ENCODE results near the gene EGF.
A peak's percentile ranks its signal among the peaks of the same experiment; 100 is the strongest.
"Not testable (repeated sequence)": the region's sequence is repeated elsewhere in the genome, so short reads cannot be mapped to it uniquely, and the experiment has no call there.

EGF gene

DNA sequence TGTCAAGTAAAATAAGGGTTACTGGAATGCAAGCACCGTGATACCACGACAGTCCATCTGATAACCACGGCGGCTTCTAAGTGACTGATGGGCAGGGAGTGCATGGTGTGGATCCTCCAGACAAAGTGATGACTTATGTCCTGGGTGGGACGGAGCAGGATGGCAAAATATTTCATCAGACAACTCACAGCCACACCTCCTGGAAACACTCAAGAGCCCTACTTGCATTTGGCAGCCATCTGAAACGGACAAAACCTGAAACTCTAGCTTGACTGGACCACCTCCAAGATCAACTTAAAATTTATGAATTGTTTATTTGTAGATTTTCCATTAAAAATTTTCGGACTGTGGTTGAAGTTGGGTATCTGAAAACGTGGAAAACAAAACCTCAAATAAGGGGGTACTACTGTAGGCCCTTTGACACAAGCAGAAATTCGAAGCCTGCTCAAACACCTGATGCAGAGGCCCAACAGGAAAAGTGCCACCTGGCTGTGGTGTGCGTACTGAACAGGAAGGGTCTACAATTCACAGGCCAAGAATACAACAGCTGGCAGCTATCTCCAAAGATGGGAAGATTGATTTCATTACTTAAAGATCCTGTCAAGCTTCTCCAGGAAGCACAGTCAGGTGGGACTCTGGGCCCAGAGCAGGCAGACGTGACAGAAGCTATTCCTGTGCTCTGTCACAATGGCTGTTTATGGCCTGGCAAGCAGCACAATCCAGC, 38.7 kb upstream of the EGF start:
- H3K4me1 ChIP-seq (ENCODE audit: control insufficient read depth, insufficient read depth, low read length): no peaks in the 10 kb centered on the region; the same call in 1 of the 2 replicates
- ChIA-PET POLR2A (no interaction called here), CTCF (no interaction called here)
- no peaks in the 10 kb centered on the region for H3K9me3 ChIP-seq (ENCODE audit: control insufficient read depth, insufficient read depth, low read depth, low read length)
- no peak for TF ChIP-seq ZNF23 (tag by site-specific recombination; IDR thresholded peaks at IDR 0.05; ENCODE audit: borderline replicate concordance)
- TF ChIP-seq, protein P1, sequence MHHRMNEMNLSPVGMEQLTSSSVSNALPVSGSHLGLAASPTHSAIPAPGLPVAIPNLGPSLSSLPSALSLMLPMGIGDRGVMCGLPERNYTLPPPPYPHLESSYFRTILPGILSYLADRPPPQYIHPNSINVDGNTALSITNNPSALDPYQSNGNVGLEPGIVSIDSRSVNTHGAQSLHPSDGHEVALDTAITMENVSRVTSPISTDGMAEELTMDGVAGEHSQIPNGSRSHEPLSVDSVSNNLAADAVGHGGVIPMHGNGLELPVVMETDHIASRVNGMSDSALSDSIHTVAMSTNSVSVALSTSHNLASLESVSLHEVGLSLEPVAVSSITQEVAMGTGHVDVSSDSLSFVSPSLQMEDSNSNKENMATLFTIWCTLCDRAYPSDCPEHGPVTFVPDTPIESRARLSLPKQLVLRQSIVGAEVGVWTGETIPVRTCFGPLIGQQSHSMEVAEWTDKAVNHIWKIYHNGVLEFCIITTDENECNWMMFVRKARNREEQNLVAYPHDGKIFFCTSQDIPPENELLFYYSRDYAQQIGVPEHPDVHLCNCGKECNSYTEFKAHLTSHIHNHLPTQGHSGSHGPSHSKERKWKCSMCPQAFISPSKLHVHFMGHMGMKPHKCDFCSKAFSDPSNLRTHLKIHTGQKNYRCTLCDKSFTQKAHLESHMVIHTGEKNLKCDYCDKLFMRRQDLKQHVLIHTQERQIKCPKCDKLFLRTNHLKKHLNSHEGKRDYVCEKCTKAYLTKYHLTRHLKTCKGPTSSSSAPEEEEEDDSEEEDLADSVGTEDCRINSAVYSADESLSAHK (tag by site-specific recombination; IDR thresholded peaks at IDR 0.05): 0 out of 2 replicates have a peak, but pooled peaks have one; percentile 29
- no peak overlapping the region for H3K4me3 ChIP-seq (ENCODE audit: low read depth, low read length)
- no peaks in the 10 kb centered on the region for H3K36me3 ChIP-seq (ENCODE audit: control insufficient read depth in 2 of 2, insufficient read depth in 1 of 2, low read length in 2 of 2)
- no peak overlapping the region for H3K27ac ChIP-seq (ENCODE audit: extremely low read depth, low read depth, low read length)

DNA sequence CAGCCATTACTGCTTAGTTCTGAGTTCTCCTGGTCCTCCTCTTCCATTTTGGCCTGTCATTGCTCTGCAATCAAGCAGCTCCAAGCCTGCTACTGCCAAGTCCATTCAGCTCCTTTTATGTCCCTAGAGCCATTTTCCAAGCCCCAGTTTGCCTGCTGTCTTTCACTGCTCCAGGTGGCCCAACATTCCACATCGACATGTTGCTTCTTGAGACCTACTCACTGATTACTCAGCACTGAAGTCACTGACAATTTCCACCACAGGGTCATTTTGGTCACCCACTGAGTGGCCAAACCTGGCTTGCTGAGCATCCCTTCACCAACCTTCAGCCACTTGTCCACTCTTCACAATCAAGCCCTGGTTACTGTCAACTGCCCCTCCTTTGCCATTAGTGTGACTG, 37.6 kb upstream of the EGF start:
- TF ChIP-seq ZNF596 (tag by site-specific recombination; IDR thresholded peaks at IDR 0.05) (no peak), ZSCAN16 (tag by site-specific recombination; IDR thresholded peaks at IDR 0.05) (no peak)
- TF ChIP-seq, protein P2, sequence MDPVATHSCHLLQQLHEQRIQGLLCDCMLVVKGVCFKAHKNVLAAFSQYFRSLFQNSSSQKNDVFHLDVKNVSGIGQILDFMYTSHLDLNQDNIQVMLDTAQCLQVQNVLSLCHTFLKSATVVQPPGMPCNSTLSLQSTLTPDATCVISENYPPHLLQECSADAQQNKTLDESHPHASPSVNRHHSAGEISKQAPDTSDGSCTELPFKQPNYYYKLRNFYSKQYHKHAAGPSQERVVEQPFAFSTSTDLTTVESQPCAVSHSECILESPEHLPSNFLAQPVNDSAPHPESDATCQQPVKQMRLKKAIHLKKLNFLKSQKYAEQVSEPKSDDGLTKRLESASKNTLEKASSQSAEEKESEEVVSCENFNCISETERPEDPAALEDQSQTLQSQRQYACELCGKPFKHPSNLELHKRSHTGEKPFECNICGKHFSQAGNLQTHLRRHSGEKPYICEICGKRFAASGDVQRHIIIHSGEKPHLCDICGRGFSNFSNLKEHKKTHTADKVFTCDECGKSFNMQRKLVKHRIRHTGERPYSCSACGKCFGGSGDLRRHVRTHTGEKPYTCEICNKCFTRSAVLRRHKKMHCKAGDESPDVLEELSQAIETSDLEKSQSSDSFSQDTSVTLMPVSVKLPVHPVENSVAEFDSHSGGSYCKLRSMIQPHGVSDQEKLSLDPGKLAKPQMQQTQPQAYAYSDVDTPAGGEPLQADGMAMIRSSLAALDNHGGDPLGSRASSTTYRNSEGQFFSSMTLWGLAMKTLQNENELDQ (tag by site-specific recombination; IDR thresholded peaks at IDR 0.05; ENCODE audit: low read depth): no peak
- TF ChIP-seq, protein P3, sequence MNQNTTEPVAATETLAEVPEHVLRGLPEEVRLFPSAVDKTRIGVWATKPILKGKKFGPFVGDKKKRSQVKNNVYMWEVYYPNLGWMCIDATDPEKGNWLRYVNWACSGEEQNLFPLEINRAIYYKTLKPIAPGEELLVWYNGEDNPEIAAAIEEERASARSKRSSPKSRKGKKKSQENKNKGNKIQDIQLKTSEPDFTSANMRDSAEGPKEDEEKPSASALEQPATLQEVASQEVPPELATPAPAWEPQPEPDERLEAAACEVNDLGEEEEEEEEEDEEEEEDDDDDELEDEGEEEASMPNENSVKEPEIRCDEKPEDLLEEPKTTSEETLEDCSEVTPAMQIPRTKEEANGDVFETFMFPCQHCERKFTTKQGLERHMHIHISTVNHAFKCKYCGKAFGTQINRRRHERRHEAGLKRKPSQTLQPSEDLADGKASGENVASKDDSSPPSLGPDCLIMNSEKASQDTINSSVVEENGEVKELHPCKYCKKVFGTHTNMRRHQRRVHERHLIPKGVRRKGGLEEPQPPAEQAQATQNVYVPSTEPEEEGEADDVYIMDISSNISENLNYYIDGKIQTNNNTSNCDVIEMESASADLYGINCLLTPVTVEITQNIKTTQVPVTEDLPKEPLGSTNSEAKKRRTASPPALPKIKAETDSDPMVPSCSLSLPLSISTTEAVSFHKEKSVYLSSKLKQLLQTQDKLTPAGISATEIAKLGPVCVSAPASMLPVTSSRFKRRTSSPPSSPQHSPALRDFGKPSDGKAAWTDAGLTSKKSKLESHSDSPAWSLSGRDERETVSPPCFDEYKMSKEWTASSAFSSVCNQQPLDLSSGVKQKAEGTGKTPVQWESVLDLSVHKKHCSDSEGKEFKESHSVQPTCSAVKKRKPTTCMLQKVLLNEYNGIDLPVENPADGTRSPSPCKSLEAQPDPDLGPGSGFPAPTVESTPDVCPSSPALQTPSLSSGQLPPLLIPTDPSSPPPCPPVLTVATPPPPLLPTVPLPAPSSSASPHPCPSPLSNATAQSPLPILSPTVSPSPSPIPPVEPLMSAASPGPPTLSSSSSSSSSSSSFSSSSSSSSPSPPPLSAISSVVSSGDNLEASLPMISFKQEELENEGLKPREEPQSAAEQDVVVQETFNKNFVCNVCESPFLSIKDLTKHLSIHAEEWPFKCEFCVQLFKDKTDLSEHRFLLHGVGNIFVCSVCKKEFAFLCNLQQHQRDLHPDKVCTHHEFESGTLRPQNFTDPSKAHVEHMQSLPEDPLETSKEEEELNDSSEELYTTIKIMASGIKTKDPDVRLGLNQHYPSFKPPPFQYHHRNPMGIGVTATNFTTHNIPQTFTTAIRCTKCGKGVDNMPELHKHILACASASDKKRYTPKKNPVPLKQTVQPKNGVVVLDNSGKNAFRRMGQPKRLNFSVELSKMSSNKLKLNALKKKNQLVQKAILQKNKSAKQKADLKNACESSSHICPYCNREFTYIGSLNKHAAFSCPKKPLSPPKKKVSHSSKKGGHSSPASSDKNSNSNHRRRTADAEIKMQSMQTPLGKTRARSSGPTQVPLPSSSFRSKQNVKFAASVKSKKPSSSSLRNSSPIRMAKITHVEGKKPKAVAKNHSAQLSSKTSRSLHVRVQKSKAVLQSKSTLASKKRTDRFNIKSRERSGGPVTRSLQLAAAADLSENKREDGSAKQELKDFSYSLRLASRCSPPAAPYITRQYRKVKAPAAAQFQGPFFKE (tag by site-specific recombination; IDR thresholded peaks at IDR 0.05; ENCODE audit: borderline replicate concordance): no peak
- Histone ChIP-seq H3K36me3 (ENCODE audit: control insufficient read depth in 2 of 2, insufficient read depth in 1 of 2, low read length in 2 of 2) (no peaks in the 10 kb centered on the region), H3K4me3 (ENCODE audit: low read depth, low read length) (no peak overlapping the region), H3K4me1 (ENCODE audit: control insufficient read depth, insufficient read depth, low read length) (no peaks in the 10 kb centered on the region; the same call in 1 of the 2 replicates), H3K27ac (ENCODE audit: extremely low read depth, low read depth, low read length) (no peak overlapping the region), H3K9me3 (ENCODE audit: control insufficient read depth, insufficient read depth, low read depth, low read length) (no peaks in the 10 kb centered on the region)
- POLR2A ChIA-PET: no interaction called here
- CTCF ChIA-PET: no interaction called here

DNA sequence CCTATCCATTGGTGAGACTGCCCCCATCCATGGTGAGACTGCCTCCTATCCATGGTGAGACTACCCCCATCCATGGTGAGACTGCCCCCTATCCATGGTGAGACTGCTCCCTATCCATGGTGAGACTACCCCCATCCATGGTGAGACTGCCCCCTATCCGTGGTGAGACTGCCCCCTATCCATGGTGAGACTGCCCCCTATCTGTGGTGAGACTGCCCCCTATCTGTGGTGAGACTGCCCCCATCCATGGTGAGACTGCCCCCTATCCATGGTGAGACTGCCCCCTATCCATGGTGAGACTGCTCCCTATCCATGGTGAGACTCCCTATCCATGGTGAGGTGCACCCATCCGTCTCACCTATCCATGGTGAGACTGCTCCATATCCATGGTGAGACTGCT, 37.1 kb upstream of the EGF start:
- H3K36me3 ChIP-seq (ENCODE audit: control insufficient read depth in 2 of 2, insufficient read depth in 1 of 2, low read length in 2 of 2); H3K4me1 ChIP-seq (ENCODE audit: control insufficient read depth, insufficient read depth, low read length); H3K9me3 ChIP-seq (ENCODE audit: control insufficient read depth, insufficient read depth, low read depth, low read length); H3K27ac ChIP-seq (ENCODE audit: extremely low read depth, low read depth, low read length); CTCF ChIA-PET; H3K4me3 ChIP-seq (ENCODE audit: low read depth, low read length); POLR2A ChIA-PET: not testable (repeated sequence)
